Heart right ventricle (tissue), 16 donors: ENCODE results near the gene ARRB1. TPM values are rescaled to one million over a fixed set of nuclear protein-coding genes. Genes with fewer than 3 reads are reported as not detected.

Experiments used
- ATAC-seq, 8 donors: fragments of 200-7000 bp; cut with Tn5 transposase; one replicate each; pipeline ENCODE4 v1.9.1; 2020; ENCODE audit warnings: mild to moderate bottlenecking in 8 of 8, moderate library complexity in 8 of 8, moderate number of reproducible peaks in 1 of 8
- DNase-seq, 2 donors: peaks; one replicate each; pipeline ENCODE4 v3.0.0-alpha.2; 2020
- H3K27ac ChIP-seq, 10 donors: fragments of 200-600 bp; sonication (generic) in 2 of 10; one replicate each; pipeline versions ENCODE4 v1.5.0 to v1.8.0; 2020 to 2022; ENCODE audit warnings: mild to moderate bottlenecking in 3 of 10
- H3K27me3 ChIP-seq, 7 donors: fragments of 200-600 bp; one replicate each; pipeline ENCODE4 v1.8.0; 2021 to 2022; ENCODE audit warnings: mild to moderate bottlenecking in 2 of 7
- H3K36me3 ChIP-seq, 9 donors: fragments of 200-600 bp; sonication (generic) in 1 of 9; one replicate each; pipeline versions ENCODE4 v1.5.0 to v1.8.0; 2020 to 2022; ENCODE audit warnings: mild to moderate bottlenecking in 2 of 9
- H3K4me1 ChIP-seq, 9 donors: fragments of 200-600 bp; sonication (generic) in 1 of 9; one replicate each; pipeline versions ENCODE4 v1.5.0 to v1.8.0; 2020 to 2022; ENCODE audit warnings: mild to moderate bottlenecking in 4 of 9
- H3K4me3 ChIP-seq, 10 donors: fragments of 200-600 bp; sonication (generic) in 2 of 10; one replicate each; pipeline versions ENCODE4 v1.5.0 to v1.8.0; 2020 to 2022; ENCODE audit warnings: mild to moderate bottlenecking in 7 of 10, moderate library complexity in 2 of 10
- H3K9me3 ChIP-seq, 11 donors: fragments of 200-600 bp in 10 of 11; sonication (generic) in 2 of 11; one replicate each; pipeline versions ENCODE4 v1.5.0 to v1.8.0; 2013 to 2022; ENCODE audit warnings: mild to moderate bottlenecking in 2 of 11, control low read depth in 1 of 11, moderate library complexity in 1 of 11
- CTCF ChIP-seq, 9 donors: fragments of 200-600 bp; sonication (generic) in 2 of 9; IDR thresholded peaks; one replicate each; pipeline versions ENCODE4 v1.5.0 to v1.8.0; 2021 to 2022; ENCODE audit warnings: antibody characterized with exemption in 9 of 9, mild to moderate bottlenecking in 5 of 9, moderate library complexity in 1 of 9
- WGBS, 2 donors: extraction: QIAGEN DNeasy Blood & Tissue Kit; methylation state at CpG; one replicate each; pipeline ENCODE4 v1.1.7; 2013; ENCODE audit warnings: inconsistent platforms in 1 of 2; 5-methylcytosine and 5-hydroxymethylcytosine counted together
- intact Hi-C, 10 donors: fragments of 100-400 bp; cut with DNase I; formaldehyde crosslinking; loops; one replicate each; pipeline versions ENCODE4 v1.11.1 to v1.14.2; 2022
- polyA plus RNA-seq, 2 donors: library from polyadenylated mRNA; stranded (reverse); fragments of 200-250 nt; gene quantifications; one replicate each; pipeline ENCODE4 v1.2.3, GENCODE V29; 2013
- total RNA-seq, 10 donors: library from RNA; stranded (reverse); fragmentation: NEBNext Ultra II Directional in 3 of 10; extraction: Animal tissue kit (Norgen Biotek cat#: 25700) in 3 of 10; gene quantifications; one replicate each; pipeline versions ENCODE4 v1.2.1 to v1.2.4, GENCODE V29; 2021 to 2023
- donor health status: Arrhythmogenic right ventricular cardiomyopathy.
- donor health status: ischemic (EF 13 %, LVEDD 7.1; RV severe dilation, severe dysfunction).
- donor health status: healthy with polysubstance abuse.
- donor health status: DM: no; HTN: yes; CAD: no.
- donor health status: DM: no; HTN: no; CAD: no.
- donor health status: ischemic (EF 25% LVEDD 6.9; RV normal size, moderate dysfunction).
- donor health status: ischemic (EF 25% LVEDD 5.7; RV mildly dilated, moderate dysfunction).
- donor health status: healthy.
- donor health status: DM: yes; HTN: yes; CAD: no.
- donor health status: Ischemic cardiomyopathy.
- donor health status: ischemic (EF 35%, LVEDD 5.7; RV mildly dilated, moderate dysfunction).
- donor health status: nonischemic (EF 11% LVEDD 7.7; RV severe dilation, severe dysfunction).
- donor health status: DM: yes; HTN: yes; CAD: no.
- donor health status: PGD.
- donor health status: ischemic (EF 29% LVEDD 5.4; RV normal size, mild dysfunction).
- donor health status: nonischemic (EF 23%, LVEDD 6.1; RV moderate dilation, normal function).

ARRB1 gene
- total and polyA plus RNA-seq, 12 donors, result 8.1 to 33.9 (median 19.9) TPM

DNA sequence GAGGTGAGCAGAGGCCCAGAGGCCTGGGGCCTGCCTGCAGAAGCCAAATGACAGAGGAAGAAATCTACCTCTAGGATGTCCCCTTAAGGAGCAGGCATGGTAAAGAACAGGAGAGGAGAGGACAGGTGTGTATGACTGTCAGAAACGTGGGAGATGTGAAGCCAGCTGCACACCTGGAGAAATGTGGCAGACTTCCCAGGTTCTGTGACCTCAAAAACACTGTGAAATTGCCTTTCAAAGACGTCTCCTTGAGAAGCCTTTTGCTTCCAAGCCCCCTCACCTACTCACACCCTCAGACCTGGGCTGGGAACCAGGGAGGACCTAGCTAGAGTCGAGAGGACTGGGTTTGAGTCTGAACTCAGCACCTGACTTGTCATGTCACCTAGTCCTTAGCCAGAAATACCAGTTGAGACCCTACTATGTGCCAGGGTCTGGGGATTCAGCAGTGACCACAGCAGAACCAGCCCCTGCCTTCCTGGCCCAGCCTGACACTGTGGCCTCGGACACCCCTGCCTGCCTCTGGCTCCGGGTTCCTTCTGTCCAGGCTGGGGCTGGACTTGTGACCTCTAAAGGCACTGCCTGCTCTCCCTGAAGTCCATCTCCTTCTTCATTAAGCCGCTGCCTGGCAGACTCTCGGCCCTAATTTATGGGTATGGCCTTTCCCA is 105.3 kb downstream of the ARRB1 start:
- no peaks in the 10 kb centered on the region for H3K9me3 ChIP-seq
- H3K4me1 ChIP-seq, result peaks cover 0 to 6% (median 0%) of the 10 kb centered on the region in 9 donors
- no peak for DNase-seq
- TF ChIP-seq CTCF (IDR thresholded peaks at IDR 0.05), result no peak
- H3K27me3 ChIP-seq, result peaks cover 6 to 54% (median 33%) of the 10 kb centered on the region in 7 donors
- intact Hi-C loops, result loop anchor here in 9 of 10 donors (5.0 to 10.0 kb wide), 8 partner anchors 39 to 321 kb away; no protein-coding TSS in a partner anchor
- no peaks in the 10 kb centered on the region for H3K36me3 ChIP-seq
- no peak overlapping the region for H3K27ac ChIP-seq
- H3K4me3 ChIP-seq, result no peak overlapping the region
- WGBS, 2 donors, result 78 to 82% methylated on average over 7 of the region's 7 CpGs
- ATAC-seq, result no peak

GRCh38 chr11:75245356-75246005 is 106.0 kb downstream of the ARRB1 start:
- Histone ChIP-seq H3K36me3 (no peaks in the 10 kb centered on the region), H3K27ac (no peak overlapping the region), H3K4me3 (no peak overlapping the region), H3K27me3 (peaks cover 10 to 57% (median 35%) of the 10 kb centered on the region in 7 donors), H3K4me1 (peaks cover 0 to 8% (median 4%) of the 10 kb centered on the region in 9 donors), H3K9me3 (no peaks in the 10 kb centered on the region)
- ATAC-seq, result no peak
- no peak for DNase-seq
- no peak for TF ChIP-seq CTCF (IDR thresholded peaks at IDR 0.05)
- intact Hi-C loops, result loop anchor here in 9 of 10 donors (5.0 to 10.0 kb wide), 8 partner anchors 38 to 321 kb away; no protein-coding TSS in a partner anchor
- WGBS, 2 donors, result 78 to 82% methylated on average over 5 of the region's 5 CpGs

GRCh38 chr11:75244052-75244814 is 107.2 kb downstream of the ARRB1 start:
- DNase-seq (no peak), ATAC-seq (no peak)
- H3K27ac ChIP-seq, result no peak overlapping the region
- no peak for TF ChIP-seq CTCF (IDR thresholded peaks at IDR 0.05)
- H3K4me3 ChIP-seq, result no peak overlapping the region
- no peaks in the 10 kb centered on the region for H3K9me3 ChIP-seq
- no peaks in the 10 kb centered on the region for H3K36me3 ChIP-seq
- peaks cover 0 to 13% (median 8%) of the 10 kb centered on the region in 9 donors for H3K4me1 ChIP-seq
- intact Hi-C loops, result loop anchor here in 4 of 10 donors (5.0 to 10.0 kb wide), 4 partner anchors 37 to 319 kb away; no protein-coding TSS in a partner anchor
- H3K27me3 ChIP-seq, result peaks cover 10 to 61% (median 44%) of the 10 kb centered on the region in 7 donors
- 78 to 80% methylated on average over 10 of the region's 10 CpGs for WGBS, 2 donors
